ENCODE results near the gene SIVA1.
A peak's percentile ranks its signal among the peaks of the same experiment; 100 is the strongest.

Gene SIVA1

GRCh38 chr14:104752735-104753527 lies at the start of gene SIVA1:
Gene SIVA1 (plus strand): TSS chr14:104753147. CDS start chr14:104753202, 55 bp downstream.
- DNase-seq, result peak; percentile 100

DNA sequence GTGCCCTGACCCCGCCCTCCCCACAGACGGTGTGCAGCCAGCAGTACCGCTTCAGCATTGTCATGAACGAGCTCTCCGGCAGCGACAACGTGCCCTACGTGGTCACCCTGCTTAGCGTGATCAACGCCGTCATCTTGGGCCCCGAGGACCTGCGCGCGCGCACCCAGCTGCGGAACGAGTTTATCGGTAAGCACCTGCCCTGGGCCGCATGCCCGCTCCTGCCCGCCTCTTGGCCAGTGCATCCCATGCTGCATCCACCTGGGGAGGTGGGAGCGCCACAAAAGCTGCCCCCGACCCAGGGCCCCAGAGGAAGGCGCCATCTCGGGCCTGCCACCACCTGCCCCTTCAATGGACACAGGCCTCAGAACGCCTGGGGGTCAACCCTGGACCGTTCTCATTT lies 49.7 kb upstream of the SIVA1 start:
- DNase-seq, result no peak

DNA sequence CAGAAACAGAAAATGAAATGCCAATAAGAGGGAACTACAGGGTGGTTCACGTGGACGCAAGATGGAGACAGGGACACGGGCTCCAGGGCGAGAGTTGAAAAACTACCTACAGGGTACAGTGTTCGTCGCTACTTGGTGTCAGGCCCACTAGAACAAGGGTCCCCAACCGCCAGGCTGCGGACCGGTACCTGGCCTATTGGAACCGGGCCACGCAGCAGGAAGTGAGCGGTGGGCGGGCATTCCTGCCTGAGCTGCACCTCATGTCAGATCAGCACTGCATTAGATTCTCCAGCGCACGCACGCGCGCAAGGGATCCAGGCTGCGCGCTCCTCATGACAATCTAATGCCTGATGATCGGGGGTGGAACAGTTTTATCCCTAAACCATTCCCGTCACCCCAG lies 48.7 kb upstream of the SIVA1 start:
- no peak for DNase-seq

DNA sequence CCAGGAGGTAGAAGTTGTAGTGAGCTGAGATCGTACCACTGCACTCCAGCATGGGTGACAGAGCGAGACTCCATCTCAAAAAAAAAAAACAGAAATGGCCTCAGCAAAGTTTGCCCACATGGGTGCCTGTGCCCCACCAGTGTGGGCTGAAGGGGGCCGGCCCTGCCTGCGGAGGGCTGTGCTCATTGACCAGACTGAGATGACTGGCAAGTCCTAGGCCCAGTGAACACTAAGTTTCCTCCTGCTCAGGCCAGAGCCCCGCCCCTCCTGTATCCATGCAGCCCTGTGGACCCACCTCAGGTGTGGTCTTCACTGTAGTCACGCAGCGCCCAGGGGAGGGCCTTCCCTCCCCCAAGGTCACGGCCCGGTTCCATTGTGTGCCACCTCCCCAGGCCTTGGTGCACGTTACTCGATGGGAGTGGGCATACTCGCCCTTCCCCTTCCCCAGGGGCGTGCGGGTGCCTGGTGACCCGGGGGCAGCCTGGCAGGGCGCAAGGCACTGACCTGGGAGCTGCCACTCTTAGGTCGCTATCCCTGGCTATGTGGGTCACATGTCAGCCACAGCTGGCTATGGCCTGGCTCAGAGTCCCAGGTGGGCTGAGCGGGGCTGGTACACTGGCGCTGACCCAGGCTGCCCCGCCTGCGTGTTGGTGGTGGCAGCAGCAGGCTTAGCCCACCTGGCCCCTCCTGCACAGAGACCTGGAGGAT lies 47.5 kb upstream of the SIVA1 start:
- no peak for DNase-seq

GRCh38 chr14:104706733-104707607 lies 46.0 kb upstream of the SIVA1 start:
- DNase-seq, result no peak

DNA sequence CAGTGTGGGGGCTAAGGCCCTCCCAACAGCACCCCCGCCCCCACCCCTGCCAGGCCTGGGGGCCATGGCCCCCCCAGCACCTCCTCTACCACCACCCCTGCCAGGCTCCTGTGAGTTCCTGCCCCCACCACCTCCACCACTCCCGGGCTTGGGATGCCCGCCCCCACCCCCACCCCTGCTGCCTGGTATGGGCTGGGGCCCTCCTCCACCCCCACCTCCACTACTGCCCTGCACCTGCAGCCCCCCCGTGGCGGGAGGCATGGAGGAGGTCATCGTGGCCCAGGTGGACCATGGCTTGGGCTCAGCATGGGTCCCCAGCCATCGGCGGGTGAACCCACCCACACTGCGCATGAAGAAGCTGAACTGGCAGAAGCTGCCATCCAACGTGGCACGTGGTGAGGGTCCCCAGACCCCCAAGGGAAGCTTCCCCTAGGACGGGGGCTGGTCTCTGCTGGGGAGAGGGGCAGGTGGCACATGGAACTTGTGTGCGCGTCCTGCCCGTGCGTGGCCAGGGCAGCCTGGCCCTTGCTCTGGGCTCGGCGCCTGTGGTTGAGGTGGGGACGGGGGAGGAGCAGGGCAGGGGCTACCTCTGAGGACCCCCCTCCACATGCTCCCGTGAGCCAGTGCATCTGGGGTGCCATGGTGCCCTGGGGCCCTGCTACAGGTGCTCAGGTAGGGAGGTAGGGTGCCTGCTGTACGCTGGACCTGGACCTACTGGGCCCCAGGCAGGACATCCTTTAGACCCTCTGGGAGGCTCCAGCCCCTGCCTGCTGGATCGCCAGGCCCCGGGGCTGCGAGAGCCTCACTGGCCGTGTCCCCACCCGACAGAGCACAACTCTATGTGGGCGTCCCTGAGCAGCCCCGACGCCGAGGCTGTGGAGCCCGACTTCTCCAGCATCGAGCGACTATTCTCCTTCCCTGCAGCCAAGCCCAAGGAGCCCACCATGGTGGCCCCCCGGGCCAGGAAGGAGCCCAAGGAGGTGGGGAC lies 45.0 kb upstream of the SIVA1 start:
- no peak for DNase-seq

DNA sequence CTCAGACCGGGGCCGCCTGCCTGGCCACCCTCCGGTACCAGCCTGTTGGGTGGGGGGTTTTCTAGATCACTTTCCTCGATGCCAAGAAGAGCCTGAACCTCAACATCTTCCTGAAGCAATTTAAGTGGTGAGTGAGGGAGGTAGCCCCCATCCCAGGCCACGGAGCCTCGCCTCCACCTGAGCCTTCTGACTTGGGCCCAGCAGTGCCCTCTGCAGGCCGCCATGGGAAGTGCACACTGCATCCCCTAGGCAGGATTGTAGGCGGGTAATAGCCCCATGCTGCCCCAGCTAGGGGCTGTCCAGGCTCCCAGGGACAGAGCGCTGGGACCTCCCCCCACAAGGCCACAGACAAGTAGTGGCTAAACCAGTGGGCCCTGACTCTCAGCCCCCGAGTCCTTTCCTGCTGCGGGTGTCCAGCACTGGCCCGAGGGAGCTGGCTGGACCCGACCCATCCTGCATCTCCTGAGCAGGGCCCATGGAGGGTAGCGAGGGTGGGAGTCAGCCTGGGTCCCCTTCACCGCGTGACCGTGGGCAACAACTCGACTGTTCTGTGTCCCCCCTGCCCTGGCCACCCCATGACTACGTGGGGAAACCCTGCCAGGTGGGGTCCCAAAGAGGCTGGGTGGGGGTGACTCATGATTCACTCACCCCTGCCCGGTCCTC lies 44.2 kb upstream of the SIVA1 start:
- DNase-seq, result peak; percentile 19

DNA sequence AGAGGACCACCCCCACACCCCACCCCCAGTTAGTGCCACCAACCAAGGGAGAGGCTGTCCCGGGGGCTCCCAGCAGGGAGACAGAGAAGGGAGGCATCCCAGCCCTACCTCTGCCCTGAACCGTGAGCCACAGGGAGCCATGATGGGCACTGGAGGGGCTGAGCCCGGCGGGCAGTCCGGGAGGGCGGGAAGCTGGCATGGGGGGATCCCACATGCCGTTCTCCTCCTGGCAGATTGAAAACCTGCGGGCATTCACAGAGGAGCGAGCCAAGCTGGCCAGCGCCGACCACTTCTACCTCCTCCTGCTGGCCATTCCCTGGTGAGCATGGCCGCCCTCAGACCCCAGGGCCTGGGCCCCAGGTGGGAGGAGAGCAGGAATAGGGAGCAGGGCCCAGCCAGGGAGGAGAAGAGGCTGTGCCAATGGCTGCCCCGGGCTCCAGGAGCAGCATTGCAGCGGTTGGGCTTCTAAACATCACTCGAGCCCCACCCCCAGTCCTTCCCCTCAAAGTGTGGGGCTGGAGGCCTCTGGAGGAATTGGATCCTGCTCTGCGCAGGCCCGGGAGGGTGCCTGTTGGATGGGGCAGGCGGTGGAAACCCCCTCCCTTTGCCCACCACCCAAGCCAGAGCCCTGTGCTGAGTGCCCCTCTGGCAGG lies 43.4 kb upstream of the SIVA1 start:
- no peak for DNase-seq

GRCh38 chr14:104710071-104710735 lies 42.7 kb upstream of the SIVA1 start:
- DNase-seq, result no peak

GRCh38 chr14:104712881-104713734 lies 39.8 kb upstream of the SIVA1 start:
- no peak for DNase-seq

GRCh38 chr14:104714066-104714465 lies 38.9 kb upstream of the SIVA1 start:
- no peak for DNase-seq

DNA sequence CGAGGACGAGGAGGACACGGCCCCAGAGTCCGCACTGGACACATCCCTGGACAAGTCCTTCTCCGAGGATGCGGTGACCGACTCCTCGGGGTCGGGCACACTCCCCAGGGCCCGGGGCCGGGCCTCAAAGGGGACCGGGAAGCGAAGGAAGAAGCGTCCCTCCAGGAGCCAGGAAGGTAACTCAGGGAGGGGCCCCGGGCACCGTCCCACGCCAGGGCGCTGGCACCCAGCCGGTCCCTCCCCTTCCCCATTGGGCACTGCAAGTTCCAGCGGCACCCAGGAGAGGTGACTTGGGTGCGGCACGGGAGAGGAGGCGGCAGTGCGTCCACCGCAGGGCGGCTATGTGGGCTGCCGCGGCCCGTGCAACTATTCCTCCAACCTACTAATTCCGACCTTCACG lies 38.3 kb upstream of the SIVA1 start:
- DNase-seq, result no peak

- no peak for DNase-seq
Observed at GRCh38 chr14:104715416-104715815, 37.5 kb upstream of the SIVA1 start.

DNA sequence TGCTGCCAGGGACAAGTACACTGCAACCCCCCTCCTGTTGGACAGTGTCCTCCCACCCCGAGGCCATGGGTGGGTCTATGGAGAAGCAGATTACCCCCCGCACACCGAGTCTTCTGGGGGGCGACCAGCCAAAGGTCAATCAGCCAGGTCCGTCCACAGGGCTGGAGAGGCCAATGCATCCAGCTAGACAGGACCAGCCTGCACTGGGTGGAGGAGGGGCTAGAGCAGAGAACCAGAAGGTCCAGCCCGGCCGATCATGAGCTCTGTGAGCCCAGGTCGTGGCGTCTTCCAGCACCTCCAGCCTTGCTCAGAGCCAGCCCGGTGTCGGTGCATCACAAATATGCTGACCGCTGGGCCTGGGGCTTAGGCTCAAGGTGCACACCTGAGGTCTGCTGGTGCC lies 37.1 kb upstream of the SIVA1 start:
- DNase-seq, result no peak

DNA sequence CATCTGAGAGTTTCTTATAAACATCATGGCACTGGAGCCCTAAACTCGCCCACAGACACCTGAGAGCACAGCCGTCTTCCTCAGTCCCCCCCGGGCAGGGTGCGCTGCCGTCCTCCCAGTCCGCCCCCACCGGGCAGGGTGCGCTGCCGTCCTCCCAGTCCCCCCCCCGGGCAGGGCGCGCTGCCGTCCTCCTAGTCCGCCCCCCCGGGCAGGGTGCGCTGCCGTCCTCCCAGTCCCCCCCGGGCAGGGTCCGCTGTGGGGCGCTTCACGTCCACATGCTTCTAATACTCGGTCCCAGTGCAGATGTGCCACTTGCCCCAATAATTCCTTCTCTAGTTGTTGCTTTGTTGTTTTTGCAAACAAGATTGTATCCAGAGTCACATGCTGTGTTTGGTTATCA lies 35.8 kb upstream of the SIVA1 start:
- no peak for DNase-seq

DNA sequence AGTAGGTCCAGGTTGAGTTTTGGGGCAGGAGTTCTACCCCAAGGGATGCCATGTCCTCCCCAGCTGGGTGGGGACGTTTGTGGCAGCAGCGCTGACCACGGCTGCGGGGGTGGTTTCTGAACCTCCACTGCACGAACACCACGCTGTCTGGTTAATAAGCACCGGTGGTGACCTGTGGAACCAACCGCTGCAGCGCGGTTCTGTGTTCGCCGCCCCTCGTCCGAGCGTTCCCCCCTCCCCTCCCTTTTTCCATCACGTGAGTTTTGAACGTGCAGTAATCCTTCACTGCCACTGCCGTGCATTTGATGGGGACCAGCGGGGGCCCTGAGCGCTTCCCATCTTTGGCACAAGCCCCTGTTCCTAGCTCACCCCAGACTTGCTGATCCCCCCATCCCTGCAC lies 35.3 kb upstream of the SIVA1 start:
- no peak for DNase-seq

- DNase-seq, result no peak
Observed at GRCh38 chr14:104718147-104718546, 34.8 kb upstream of the SIVA1 start.

DNA sequence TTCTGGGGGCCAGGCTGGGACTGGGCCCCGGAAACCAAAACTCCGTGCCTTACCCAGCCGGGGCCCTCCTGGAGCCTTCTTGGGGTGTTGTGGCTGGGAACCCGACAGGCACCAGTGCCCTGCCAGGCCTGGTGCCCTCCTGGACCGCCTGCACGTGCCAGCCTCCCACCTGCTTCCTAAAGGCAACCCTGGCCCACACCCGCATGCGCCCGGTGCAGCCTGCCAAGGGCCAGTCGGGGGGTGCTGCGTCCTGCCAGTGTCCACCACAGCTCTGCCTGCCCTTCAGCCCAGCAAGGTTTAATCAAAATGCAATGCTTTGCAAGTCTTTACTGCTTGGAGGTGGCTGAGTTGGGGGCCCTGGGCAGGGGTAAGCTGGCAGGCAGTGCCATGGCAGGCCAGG lies 34.1 kb upstream of the SIVA1 start:
- DNase-seq, result no peak

DNA sequence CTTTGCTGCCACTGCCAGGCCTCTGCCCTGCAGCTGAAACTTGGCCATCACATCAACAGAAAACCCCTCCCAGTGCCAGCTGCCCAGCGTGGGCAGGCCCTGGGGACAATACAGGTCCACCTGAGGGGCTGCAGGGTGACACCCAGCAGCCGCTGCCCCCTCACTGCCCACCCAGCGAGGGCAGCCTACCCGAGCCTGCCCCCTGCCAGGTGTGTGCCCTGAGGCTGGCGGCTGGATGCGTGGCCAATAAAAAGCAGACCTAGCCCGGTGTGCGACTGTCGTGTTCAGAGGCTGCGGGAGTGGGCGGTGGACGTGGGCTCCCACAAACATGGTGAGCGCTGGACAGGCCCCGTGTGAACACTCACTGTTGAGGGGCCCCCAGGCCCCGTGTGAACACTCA lies 33.6 kb upstream of the SIVA1 start:
- no peak for DNase-seq

Measured in NK-92 treated with Interleukin-12 subunit alpha and Interleukin-12 subunit beta, amount 100 ng/mL, for 24 hours (cell line).